HG03135 (cell line): ENCODE data around the gene ASTN2.

ENCODE experiments used
- ATAC-seq: cut with Tn5 transposase; IDR thresholded peaks from one replicate; pipeline ENCODE4 v1.9.1; 2021; ENCODE audit warnings: mild to moderate bottlenecking, moderate library complexity; ENCODE audit not compliant: unreplicated experiment

The ASTN2 gene

DNA sequence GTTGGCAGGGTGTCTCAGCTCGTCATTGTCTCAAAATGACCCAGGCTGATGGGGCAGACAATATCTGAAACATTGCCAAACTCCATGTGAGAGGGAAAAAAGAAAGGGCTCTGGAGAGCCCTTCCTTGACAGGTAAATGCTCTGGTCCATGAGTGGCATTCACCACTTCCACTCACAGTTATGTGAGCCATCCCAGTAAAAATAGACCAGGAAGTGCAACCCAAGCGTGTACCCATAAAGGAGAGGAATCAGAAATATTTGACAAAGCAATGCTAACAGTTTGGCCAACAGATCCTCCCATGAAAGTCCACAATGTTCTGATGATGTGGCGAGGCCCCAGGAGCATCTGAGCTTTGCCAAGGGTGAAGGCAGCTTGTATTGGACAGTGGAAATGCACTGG, 49.4 kb downstream of the ASTN2 start:
- no peak for ATAC-seq

DNA sequence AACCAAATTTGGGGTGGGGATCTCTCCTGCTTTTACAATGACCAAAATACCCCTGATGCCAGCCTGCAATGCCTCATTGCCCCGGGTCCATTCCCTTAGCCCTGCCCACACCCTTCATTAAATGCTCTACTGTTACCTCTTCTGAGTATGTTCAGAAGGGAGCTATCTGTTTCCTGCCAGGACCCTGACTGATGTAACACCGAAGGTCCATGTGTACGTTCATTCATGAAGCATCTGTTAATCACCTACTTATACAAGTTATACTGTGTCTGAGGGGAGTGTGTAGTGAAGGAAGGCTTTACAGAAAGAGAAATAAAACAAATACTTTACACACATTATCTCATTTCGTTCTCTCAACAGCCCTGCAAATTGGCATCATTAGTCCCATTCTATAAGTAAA, 51.9 kb downstream of the ASTN2 start:
- no peak for ATAC-seq

DNA sequence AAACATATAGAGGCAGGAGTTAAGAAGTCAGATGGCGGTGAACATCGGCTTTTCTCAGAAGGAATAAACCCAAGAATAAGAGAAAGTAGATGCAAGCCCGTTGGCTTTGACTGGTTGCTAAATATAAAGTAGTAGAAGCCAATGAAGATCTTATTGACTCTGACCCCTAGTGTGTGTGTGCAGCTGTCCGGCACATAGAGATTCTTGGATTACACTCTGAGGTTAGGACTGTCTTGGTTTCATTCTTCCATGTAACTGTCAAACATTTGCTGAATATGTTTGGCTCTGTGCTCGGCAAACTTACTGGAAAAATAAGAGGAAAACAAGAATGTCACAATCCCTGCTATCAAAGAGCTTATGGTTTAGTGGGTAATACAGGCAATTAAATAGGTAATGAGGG, 54.9 kb downstream of the ASTN2 start:
- no peak for ATAC-seq

DNA sequence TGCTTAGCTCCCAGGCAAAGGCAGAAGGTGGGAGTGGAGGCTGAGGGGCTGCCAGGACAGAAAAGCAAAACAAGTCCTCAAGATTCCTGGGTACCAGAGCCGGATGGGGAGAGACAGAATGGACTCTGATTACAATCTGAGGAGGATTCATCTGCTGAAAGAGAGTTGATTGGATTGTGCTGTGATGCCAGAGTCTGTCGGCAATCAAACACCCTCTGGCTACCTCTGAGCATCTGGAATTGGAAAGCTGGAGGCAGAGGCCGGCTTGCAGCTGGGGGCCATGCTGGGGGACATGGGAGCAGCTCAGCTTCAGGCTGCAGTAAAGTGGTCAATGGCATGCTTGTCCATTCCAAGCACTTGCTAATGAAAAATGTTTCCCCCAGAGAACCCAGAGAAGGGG, 59.3 kb downstream of the ASTN2 start:
- no peak for ATAC-seq

DNA sequence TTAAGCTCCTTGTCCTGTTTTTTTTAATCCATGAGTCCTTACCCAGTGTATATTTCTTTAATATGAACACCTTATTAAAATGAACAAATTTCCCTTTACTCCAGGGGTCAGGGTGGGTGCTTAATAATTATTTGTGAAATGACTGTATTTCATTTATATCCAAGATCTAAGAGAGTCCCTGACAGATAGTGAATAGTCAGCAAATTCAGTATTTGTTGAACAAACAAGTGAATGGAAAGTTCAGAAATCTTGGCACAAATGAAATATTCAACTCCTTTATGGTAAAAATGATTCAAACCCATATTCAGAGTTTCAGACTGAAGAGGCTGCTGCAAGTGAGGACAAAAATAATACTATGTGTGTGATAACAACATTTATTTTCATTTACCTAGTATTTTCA, 59.9 kb downstream of the ASTN2 start:
- ATAC-seq: no peak

DNA sequence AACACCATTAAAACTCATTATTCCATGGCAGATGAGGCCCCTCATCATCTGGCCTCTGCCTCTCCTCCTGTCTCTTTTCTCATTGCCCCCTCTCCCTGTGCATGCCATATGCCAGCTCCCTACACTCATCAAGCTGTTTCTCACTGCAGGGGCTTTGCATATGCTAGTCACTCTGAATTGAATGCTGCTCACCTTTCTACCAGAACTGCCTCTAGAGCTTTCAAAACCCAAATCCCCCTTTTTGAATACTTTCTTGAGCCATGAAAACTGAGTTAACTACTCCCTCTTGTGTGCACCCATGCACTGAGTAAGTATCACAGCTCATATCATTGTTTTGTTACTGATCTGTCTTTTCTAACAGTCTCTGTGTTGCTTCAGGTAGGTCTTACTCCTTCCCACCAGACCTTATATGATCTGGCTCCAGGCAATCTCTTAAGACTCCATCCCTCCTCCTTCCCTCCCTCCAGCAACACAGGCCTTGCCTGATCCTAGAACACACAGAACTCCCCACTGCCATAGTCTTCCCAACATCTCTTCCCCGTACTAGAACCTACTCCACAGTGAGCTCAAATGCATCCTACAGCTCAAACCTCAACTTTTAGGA, 60.5 kb downstream of the ASTN2 start:
- ATAC-seq: no peak

DNA sequence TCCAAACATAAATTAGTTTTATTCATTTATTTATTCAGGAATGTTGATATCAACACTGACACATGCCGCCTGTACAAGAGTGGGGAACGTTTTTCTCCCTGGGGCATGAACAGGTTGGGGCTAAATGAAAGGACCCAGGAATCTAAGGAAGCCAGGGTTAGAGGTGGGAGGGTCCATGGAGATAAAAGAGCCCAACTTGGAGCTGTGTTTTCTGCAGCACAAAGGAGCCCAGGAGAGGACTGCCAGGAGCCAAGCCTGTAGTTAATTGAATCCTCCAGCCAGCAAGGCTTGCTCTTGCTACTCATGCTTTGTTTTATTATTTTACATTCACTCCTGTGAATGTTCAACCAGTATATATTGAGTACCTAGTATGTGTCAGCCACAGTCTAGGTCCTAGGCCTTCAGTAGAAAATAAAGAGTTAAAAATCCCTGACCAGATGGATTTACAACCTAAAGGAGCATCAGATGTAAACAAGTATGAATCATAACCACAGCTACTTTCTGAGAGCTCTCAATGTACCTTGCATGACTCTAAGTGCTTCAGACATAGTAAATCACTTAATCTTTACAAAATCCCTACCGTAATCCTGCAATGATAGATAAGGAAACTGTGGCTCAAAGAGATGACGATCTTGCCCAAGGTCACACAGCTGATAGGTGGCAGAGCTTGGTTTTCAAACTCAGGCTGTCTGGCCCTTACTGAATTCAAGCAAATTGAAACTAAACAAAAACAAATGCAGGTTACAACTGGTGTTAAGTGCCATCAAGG, 69.8 kb downstream of the ASTN2 start:
- ATAC-seq: no peak

DNA sequence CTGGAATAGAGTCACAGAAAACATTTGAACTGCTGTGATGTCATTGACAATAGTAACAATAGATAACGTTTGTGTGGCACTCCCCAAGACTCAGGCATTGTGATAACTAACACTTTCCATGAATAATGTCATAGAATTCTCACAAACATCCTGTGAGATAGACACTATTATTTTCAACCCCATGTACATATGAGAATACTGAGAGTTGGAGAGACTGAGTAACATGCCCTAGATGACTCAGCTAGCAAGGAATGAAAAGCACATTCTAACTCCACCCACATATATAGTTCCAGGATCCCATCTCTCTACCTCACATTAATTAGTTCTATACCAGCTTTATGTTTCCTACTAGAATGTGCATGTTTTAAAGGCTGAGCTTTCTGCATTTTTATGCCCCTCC, 71.4 kb downstream of the ASTN2 start:
- ATAC-seq: no peak

DNA sequence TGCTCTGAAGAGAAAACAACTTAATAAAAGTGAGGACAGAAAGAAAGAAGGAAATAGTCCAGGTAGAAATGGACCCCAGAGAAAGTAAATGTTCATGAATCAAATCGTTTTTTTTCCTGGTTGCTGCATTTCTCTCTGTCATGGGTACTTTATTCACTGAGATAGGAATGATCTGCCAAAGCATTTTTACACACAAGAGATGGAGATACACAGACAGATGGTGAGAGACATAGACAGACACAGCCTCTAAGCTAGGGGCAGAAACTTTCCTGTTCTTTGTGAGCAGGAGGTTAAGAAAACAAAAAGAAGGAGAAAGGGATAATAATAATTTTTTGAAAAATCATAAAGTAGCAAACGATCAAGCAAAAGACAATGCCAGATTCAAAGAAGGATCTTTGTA, 73.7 kb downstream of the ASTN2 start:
- no peak for ATAC-seq

DNA sequence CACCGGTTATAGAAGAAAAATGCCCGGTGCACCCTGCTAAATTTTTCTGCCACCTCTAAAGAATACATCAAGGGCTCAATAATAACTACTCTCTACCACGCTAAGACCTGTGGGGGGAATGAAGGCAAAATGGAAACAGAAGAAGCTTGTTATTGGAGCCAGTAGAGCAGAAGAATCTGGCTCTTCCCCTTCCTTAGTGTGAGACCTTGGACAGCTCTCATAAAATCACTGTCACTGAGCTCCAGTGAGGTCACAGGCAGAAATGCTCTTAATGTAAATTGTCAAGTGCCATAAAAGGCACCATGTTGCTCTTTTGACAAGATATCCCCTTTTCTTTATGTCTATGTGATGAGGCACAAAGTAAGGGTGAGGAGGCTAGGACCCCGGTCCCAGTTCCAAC, 74.4 kb downstream of the ASTN2 start:
- no peak for ATAC-seq

DNA sequence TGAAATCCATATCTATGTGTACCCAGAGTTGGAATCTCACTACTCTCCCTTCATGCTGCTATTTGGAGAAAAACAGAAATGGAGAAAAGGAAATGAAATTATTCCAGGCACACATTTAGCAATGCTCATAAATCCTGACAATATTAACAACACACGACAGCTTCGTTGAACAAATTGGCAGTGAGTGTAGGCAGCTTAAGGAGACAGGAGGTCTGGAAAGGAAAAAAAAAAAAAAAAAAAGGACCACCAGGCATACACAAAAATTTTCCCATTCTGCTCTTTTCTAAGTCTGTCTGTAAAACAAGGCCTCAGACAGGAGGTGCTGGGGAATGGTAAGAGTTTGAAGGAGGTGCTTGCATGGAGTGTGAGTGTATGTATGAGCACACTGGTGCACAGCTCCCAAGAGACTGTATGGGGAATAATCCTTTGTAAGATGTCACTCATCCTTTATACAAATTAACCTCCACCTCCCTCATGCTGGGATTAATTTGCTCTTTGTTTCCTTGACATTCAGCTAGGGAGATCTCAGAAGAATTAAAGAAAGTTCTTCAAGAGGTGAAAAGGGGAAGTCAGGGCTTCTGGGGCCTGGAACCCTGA, 78.9 kb downstream of the ASTN2 start:
- no peak for ATAC-seq

DNA sequence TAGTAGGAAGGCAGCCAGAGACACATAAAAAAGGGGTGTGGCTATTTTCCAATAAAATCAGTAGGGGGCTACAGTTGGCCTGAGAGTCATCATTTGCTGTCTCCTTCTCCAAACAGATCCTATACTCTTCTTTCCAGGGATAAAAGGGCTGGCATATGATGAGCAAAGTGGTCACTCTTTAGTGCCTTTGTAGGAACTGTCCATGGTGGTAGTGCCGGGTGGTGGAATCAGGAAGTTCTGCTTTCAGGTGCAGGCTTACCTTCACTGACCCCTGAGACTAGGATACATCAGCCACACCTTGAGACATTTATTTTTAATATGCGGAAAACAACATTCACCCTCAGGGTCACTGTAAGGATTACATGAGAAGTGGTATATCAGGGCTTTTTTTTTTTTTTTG, 80.8 kb downstream of the ASTN2 start:
- ATAC-seq: no peak

DNA sequence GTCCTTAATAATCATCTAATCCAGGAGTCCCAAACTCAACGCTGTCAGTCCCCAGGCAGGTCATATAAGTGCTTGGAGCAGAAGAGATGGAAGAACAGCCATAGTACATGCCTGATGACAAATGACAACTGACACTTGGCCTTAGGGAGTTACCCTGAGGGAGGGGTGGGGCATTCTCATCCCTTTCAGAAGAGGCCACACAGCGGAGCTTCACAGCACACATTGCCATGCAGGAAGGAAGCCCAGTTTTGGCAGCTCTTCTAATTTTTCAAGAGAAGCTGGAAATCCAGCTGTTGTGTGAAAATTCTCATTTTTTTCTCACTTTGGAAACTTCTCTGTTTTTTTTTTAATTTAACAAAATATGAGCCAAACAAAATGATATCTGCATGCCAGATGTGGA, 89.0 kb downstream of the ASTN2 start:
- ATAC-seq: no peak

DNA sequence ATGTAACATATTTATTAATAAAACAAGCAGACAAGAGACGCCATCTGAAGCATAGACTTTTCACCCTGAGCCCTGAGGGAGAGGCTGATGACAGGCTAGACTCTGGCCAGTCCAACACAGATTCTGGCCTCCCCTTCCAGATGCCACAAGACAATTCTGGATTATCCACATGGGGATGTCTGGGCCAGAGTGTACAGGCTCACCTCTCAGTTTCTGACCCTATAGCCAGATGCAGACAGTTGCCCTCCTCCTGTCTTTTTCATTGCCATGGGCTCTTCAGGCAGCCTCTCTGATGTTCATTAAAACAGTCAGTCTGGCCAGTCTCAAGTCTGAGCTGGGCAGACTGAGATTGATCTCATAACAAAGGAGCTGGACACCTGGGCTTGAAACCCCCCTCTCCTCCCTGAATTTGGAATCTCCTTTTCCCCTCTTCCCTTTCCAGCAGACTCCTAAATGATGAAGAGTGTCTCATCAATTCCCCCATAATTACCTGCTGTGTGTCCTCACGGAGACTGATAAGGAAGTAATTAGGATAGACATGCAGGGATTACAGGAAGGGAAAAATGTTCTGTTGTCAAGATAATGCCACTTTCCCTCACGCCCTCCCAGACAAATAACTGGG, 89.6 kb downstream of the ASTN2 start:
- ATAC-seq: no peak

DNA sequence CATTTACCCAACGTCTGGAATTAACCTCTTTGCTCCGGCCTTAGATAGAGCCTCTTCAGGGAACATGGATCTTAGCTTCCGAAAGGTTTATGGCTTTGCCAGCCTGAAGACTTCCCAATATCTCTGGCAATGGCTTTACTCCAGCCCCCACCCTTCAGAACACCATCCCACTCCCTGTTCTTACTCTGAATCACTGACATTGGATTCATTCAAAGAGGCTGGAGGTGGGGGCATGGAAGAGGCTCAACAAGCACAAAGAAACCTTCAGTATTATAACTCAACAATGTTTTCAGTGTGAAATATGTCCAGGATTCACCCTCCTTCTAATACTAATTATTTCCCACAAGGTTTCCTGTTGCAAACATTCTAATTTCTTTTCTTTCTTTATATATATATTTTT, 91.5 kb downstream of the ASTN2 start:
- ATAC-seq: no peak

DNA sequence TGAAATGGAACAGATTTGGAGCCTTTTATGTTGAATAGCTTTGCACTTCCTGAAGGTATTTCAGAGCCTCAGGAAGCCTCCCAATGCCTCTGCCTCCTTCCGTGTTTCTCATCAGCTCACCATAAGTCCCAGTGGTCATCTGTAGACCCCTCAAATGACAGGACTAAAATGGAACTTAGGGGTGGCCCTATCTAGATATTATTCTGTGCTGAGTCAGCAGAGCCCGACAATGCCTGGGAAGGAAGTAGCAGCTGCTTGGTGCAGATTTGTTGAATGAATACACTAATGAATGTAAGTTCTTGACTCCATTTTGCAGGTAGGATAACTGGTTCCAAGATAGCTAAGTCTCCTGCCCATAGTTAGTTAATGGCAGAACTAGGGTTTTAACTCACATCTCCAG, 97.7 kb downstream of the ASTN2 start:
- ATAC-seq: no peak

DNA sequence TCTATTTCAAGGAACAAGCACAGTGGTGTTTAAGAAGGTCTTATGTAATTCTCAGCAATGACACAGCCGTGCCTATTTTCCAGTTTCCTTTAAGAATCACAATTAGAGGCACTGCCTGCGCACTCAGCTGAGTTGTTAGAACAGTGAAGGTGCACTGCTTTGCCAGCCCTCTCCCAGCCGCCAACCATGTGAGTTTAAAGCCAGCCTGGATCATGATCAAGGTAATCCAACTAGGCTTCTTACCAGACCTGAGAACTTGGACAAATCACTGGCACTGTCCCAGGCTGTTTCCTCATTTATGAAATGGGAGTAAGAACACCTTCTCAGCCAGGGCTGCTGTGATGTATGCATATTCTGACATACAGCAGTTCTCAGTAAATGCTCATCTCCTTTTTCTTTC, 99.6 kb downstream of the ASTN2 start:
- no peak for ATAC-seq

DNA sequence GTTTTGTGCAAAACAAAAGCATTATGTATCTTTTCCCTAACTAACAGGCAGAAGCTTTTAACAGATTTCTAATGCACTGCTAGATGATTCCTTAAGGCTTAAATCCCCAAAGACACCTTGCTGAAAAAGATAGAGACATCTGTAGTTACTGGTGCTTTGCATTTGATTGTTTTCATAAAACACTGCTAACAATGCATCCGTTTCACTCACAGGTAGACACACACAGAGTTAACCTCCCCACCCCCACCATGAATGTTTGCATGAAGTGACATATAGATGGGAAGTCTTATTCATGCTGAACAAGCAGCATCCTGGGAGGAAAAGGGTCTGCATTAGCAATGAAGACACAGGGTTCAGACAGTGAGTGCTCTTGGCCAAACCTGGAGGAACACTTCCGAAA, 100.9 kb downstream of the ASTN2 start:
- ATAC-seq: no peak

DNA sequence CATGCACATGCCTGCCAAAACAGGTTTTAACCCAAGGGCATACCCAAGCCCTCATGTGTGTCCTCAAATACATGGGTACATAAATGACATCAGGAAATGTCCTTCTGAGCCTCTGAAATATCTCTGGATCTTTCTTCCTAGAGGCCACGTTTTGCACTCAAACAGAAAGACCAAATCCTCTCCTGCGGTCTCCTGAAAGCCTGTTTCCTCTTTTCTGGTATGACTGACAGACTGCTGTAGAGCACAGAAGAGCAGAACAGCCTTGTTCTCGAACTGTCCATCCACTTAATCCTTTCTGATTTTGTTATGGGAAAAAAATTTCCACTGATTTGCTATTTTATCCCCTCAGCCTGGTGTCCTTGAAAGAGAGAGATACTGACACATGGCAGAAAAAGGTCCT, 107.2 kb downstream of the ASTN2 start:
- ATAC-seq: no peak

DNA sequence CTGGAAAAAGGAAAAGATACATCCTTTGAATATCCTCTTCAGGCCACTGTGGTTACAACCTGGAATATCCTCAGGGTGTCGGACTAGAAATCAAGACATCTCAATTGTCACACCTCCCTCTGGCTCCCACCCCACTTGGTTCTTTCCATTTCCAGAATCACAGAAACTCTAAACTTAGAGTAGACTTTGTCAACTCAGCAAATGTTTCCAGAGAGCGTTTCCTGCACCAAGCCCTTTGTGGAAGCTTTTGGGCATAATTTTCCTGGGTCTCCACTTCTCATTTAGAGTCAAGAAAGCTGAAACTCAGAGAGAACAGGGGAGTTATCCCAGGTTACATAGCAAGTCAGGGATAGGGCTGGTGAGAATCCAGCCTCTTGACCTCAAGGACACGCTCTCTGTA, 108.8 kb downstream of the ASTN2 start:
- ATAC-seq: no peak

DNA sequence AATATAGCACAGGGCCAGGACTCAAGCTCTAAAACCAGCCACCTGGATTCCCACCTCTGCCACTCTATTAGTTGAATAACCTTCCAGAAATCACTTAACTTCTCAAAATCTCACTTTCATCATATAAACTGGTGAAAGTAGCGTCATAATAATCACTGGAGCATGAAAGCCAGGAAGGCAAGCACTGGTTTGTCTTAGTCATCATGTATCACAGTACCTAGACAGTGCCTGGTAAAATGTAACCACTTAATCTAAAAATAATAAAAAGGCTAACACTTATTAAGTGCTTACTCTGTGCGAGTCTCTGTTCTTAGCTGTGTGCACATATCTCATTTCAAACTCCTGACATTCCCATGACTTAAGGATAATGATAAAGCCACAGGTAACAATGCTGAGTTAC, 109.4 kb downstream of the ASTN2 start:
- ATAC-seq: no peak

DNA sequence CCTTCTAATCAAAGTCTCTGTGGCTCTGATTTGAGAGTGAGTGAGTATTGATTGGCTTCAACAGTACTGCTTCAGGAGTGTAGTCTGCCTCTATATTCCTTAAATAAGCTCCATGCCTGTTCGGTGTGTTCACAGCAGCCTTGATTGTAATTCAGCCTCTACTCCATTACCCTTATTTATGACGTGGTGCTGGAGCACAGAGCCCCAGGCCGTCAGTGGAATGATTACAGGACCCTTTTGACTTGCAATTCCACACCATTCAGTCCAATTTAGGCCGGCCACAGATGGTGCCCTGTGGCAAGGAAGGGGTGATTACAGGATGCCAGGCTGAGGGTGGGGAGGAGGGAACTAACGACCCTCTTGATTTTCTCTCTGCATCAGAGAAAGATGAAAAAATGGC, 110.3 kb downstream of the ASTN2 start:
- ATAC-seq: no peak
